ENCODE data around the gene AHNAK2. TPM values are rescaled to one million over a fixed set of nuclear protein-coding genes. Genes with fewer than 3 reads are reported as not detected.
"Not testable (repeated sequence)": the region's sequence is repeated elsewhere in the genome, so short reads cannot be mapped to it uniquely, and the experiment has no call there.

The AHNAK2 gene
- total RNA-seq, 1 experiment from 2014 or later, result 45.0 TPM

DNA sequence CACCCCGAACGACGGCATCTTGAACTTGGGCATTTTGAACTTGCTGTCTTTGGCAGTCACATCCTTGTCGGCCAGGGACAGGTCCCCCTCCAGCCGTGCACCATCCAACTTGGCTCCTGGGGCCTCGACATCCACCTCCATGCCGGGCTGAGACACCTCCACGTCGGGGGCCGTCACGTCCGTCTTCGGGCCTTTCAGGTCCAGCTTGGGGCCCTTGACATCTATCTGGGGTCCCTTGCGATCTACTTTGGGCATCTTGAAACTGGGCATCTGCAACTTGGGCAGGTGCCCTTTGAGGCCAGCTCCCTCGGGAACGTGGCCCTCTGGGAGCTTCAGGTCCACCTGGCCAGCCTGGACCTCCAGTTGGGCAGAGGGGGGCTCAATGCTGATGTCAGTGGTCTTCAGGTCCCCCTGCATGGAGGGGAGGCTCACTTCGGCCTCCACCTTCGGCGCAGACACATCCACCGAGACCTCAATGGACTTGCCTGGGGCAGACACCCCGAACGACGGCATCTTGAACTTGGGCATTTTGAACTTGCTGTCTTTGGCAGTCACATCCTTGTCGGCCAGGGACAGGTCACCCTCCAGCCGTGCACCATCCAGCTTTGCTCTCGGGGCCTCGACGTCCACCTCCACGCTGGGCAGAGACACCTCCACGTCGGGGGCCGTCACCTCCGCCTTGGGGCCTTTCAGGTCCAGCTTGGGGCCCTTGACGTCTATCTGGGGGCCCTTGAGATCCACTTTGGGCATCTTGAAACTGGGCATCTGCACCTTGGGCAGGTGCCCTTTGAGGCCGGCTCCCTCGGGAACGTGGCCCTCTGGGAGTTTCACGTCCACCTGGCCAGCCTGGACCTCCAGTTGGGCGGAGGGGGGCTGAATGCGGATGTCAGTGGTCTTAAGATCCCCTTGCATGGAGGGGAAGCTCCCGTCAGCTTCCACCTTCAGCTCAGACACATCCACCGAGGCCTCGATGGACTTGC is 31.9 kb downstream of the AHNAK2 start:
- DNase-seq (ENCODE audit: low read depth, low spot score); H2AFZ ChIP-seq (ENCODE audit: low read depth, low read length, poor library complexity, severe bottlenecking); H3K36me3 ChIP-seq (ENCODE audit: control insufficient read depth in 1 of 2, insufficient read depth in 2 of 2, low read length in 2 of 2); H4K20me1 ChIP-seq (ENCODE audit: insufficient read depth); H3K27me3 ChIP-seq (ENCODE audit: insufficient read depth, low read length); H3K9me3 ChIP-seq (ENCODE audit: control insufficient read depth in 1 of 2, insufficient read depth in 1 of 2, low read depth in 1 of 2, low read length in 2 of 2); H3K9me2 ChIP-seq (ENCODE audit: insufficient read depth); H3K4me2 ChIP-seq (ENCODE audit: low read length); H3K4me3 ChIP-seq (replicated peaks in 1 of 2; ENCODE audit: low read depth in 1 of 2, low read length in 2 of 2); ATAC-seq; BruUV-seq (replicated peaks); intact Hi-C loops (cut with micrococcal nuclease); CTCF ChIA-PET; RAD21 ChIA-PET (ENCODE audit: low non-redundant PET in 1 of 2, low total read pairs in 2 of 2, uncharacterized antibody in 2 of 2, unreplicated experiment in 2 of 2); H3K79me2 ChIP-seq (ENCODE audit: insufficient read depth, low read length); H3K4me1 ChIP-seq (ENCODE audit: control insufficient read depth in 1 of 2, insufficient read depth in 2 of 2, low read length in 2 of 2); H3K9ac ChIP-seq (ENCODE audit: low read length); H3K27ac ChIP-seq (ENCODE audit: low read depth, low read length); POLR2A ChIA-PET: not testable (repeated sequence)

DNA sequence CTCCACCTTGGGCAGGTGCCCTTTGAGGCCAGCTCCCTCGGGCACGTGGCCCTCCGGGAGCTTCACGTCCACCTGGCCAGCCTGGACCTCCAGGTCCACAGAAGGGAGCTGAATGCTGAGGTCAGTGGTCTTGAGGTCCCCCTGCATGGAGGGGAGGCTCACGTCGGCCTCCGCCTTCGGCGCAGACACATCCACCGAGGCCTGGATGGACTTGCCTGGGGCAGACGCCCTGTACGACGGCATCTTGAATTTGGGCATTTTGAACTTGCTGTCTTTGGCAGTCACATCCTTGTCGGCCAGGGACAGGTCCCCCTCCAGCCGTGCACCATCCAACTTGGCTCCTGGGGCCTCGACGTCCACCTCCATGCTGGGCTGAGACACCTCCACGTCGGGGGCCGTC is 32.9 kb downstream of the AHNAK2 start:
- intact Hi-C loops (cut with micrococcal nuclease); H3K9me2 ChIP-seq (ENCODE audit: insufficient read depth); H3K27ac ChIP-seq (ENCODE audit: low read depth, low read length); BruUV-seq (replicated peaks); H3K79me2 ChIP-seq (ENCODE audit: insufficient read depth, low read length); CTCF ChIA-PET; DNase-seq (ENCODE audit: low read depth, low spot score); H3K9ac ChIP-seq (ENCODE audit: low read length); RAD21 ChIA-PET (ENCODE audit: low non-redundant PET in 1 of 2, low total read pairs in 2 of 2, uncharacterized antibody in 2 of 2, unreplicated experiment in 2 of 2); H3K9me3 ChIP-seq (ENCODE audit: control insufficient read depth in 1 of 2, insufficient read depth in 1 of 2, low read depth in 1 of 2, low read length in 2 of 2); H3K4me1 ChIP-seq (ENCODE audit: control insufficient read depth in 1 of 2, insufficient read depth in 2 of 2, low read length in 2 of 2); H3K27me3 ChIP-seq (ENCODE audit: insufficient read depth, low read length); H2AFZ ChIP-seq (ENCODE audit: low read depth, low read length, poor library complexity, severe bottlenecking); POLR2A ChIA-PET; H3K4me2 ChIP-seq (ENCODE audit: low read length); ATAC-seq; H3K4me3 ChIP-seq (replicated peaks in 1 of 2; ENCODE audit: low read depth in 1 of 2, low read length in 2 of 2); H4K20me1 ChIP-seq (ENCODE audit: insufficient read depth); H3K36me3 ChIP-seq (ENCODE audit: control insufficient read depth in 1 of 2, insufficient read depth in 2 of 2, low read length in 2 of 2): not testable (repeated sequence)

- DNase-seq (ENCODE audit: low read depth, low spot score); H3K79me2 ChIP-seq (ENCODE audit: insufficient read depth, low read length); H3K4me3 ChIP-seq (replicated peaks in 1 of 2; ENCODE audit: low read depth in 1 of 2, low read length in 2 of 2); H3K9me3 ChIP-seq (ENCODE audit: control insufficient read depth in 1 of 2, insufficient read depth in 1 of 2, low read depth in 1 of 2, low read length in 2 of 2); CTCF ChIA-PET; H3K4me2 ChIP-seq (ENCODE audit: low read length); intact Hi-C loops (cut with micrococcal nuclease); H3K36me3 ChIP-seq (ENCODE audit: control insufficient read depth in 1 of 2, insufficient read depth in 2 of 2, low read length in 2 of 2); POLR2A ChIA-PET; H3K9ac ChIP-seq (ENCODE audit: low read length); RAD21 ChIA-PET (ENCODE audit: low non-redundant PET in 1 of 2, low total read pairs in 2 of 2, uncharacterized antibody in 2 of 2, unreplicated experiment in 2 of 2); H3K27me3 ChIP-seq (ENCODE audit: insufficient read depth, low read length); H4K20me1 ChIP-seq (ENCODE audit: insufficient read depth); ATAC-seq; H3K27ac ChIP-seq (ENCODE audit: low read depth, low read length); H3K4me1 ChIP-seq (ENCODE audit: control insufficient read depth in 1 of 2, insufficient read depth in 2 of 2, low read length in 2 of 2); BruUV-seq (replicated peaks); H2AFZ ChIP-seq (ENCODE audit: low read depth, low read length, poor library complexity, severe bottlenecking); H3K9me2 ChIP-seq (ENCODE audit: insufficient read depth): not testable (repeated sequence)
Measured at GRCh38 chr14:104944436-104945205, 33.6 kb downstream of the AHNAK2 start.

DNA sequence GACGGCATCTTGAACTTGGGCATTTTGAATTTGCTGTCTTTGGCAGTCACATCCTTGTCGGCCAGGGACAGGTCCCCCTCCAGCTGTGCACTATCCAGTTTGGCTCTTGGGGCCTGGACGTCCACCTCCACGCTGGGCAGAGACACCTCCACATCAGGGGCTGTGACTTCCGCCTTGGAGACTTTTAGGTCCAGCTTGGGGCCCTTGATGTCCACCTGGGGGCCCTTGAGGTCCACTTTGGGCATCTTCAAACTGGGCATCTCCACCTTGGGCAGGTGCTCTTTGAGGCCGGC is 34.2 kb downstream of the AHNAK2 start:
- intact Hi-C loops (cut with micrococcal nuclease); H3K79me2 ChIP-seq (ENCODE audit: insufficient read depth, low read length); H3K9me2 ChIP-seq (ENCODE audit: insufficient read depth); BruUV-seq (replicated peaks); H3K27me3 ChIP-seq (ENCODE audit: insufficient read depth, low read length); H3K9ac ChIP-seq (ENCODE audit: low read length); POLR2A ChIA-PET; H3K27ac ChIP-seq (ENCODE audit: low read depth, low read length); H3K4me3 ChIP-seq (replicated peaks in 1 of 2; ENCODE audit: low read depth in 1 of 2, low read length in 2 of 2); CTCF ChIA-PET; ATAC-seq; H3K36me3 ChIP-seq (ENCODE audit: control insufficient read depth in 1 of 2, insufficient read depth in 2 of 2, low read length in 2 of 2); H3K4me2 ChIP-seq (ENCODE audit: low read length); H3K9me3 ChIP-seq (ENCODE audit: control insufficient read depth in 1 of 2, insufficient read depth in 1 of 2, low read depth in 1 of 2, low read length in 2 of 2); H4K20me1 ChIP-seq (ENCODE audit: insufficient read depth); RAD21 ChIA-PET (ENCODE audit: low non-redundant PET in 1 of 2, low total read pairs in 2 of 2, uncharacterized antibody in 2 of 2, unreplicated experiment in 2 of 2); H3K4me1 ChIP-seq (ENCODE audit: control insufficient read depth in 1 of 2, insufficient read depth in 2 of 2, low read length in 2 of 2); DNase-seq (ENCODE audit: low read depth, low spot score); H2AFZ ChIP-seq (ENCODE audit: low read depth, low read length, poor library complexity, severe bottlenecking): not testable (repeated sequence)

Measured in HCT116 (cell line).